Endothelial cell of umbilical vein (primary cell): ENCODE data around the gene SH3YL1.

Source experiments
- CTCF ChIP-seq, 2 donors: IDR thresholded peaks; 1 replicate in 1 of 2; 2 replicates in 1 of 2; pipeline ENCODE4 v1.5.1; 2011; ENCODE audit warnings: low read length in 2 of 2, mild to moderate bottlenecking in 2 of 2, moderate library complexity in 2 of 2, control low read depth in 1 of 2, inconsistent platforms in 1 of 2, low read depth in 1 of 2; ENCODE audit not compliant: insufficient read depth in 1 of 2; ENCODE audit errors: extremely low read depth in 1 of 2
- EZH2 ChIP-seq: IDR thresholded peaks from 2 replicates; pipeline ENCODE4 v1.6.1; 2012; ENCODE audit warnings: borderline replicate concordance, low read depth, mild to moderate bottlenecking, moderate library complexity, low read length, inconsistent platforms; ENCODE audit not compliant: severe bottlenecking
- FOS ChIP-seq: IDR thresholded peaks from 2 replicates; pipeline ENCODE4 v1.6.1; 2011; ENCODE audit warnings: mild to moderate bottlenecking, low read length, moderate library complexity, borderline replicate concordance; ENCODE audit not compliant: insufficient read depth
- GATA2 ChIP-seq: IDR thresholded peaks from 2 replicates; pipeline ENCODE4 v1.7.0; 2011; ENCODE audit warnings: low read depth, mild to moderate bottlenecking, moderate library complexity, mixed read lengths, low read length; ENCODE audit not compliant: insufficient read length, insufficient read depth
- JUN ChIP-seq: IDR thresholded peaks from 2 replicates; pipeline ENCODE4 v1.6.1; 2011; ENCODE audit warnings: borderline replicate concordance, low read depth; ENCODE audit not compliant: insufficient read length, insufficient read depth
- MAX ChIP-seq: IDR thresholded peaks from 2 replicates; pipeline ENCODE4 v1.6.1; 2011; ENCODE audit not compliant: insufficient read depth, insufficient read length
- MYC ChIP-seq: IDR thresholded peaks from one replicate; pipeline ENCODE4 v1.6.1; 2011; ENCODE audit warnings: mild to moderate bottlenecking, low read depth, low read length
- POLR2A ChIP-seq: IDR thresholded peaks from 2 replicates; pipeline ENCODE4 v1.6.1; 2012; ENCODE audit warnings: low read depth, mild to moderate bottlenecking, control low read depth, low read length
- POLR2AphosphoS5 ChIP-seq: IDR thresholded peaks from 2 replicates; pipeline ENCODE4 v1.6.1; 2012; ENCODE audit warnings: low read depth, mild to moderate bottlenecking, control low read depth, low read length, moderate library complexity; ENCODE audit not compliant: insufficient read depth

GRCh38 chr2:273333-273732 lies 9.5 kb upstream of the SH3YL1 start:
- TF ChIP-seq CTCF (IDR thresholded peaks at IDR 0.05; ENCODE audit: extremely low read depth in 1 of 2, insufficient read depth in 1 of 2, low read depth in 1 of 2, low read length in 2 of 2) (no peak), POLR2AphosphoS5 (no peak), FOS (no peak), POLR2A (no peak), EZH2 (no peak), JUN (no peak), MAX (no peak), MYC (no peak), GATA2 (no peak)
